Activated CD8-positive, alpha-beta T cell treated with anti-CD3 and anti-CD28 coated beads for 36 hours (primary cell): ENCODE data around the gene DMAP1. TPM values are rescaled to one million over a fixed set of nuclear protein-coding genes. Genes with fewer than 3 reads are reported as not detected.

Experiments used
- ATAC-seq: fragments of 200-7000 bp; cut with Tn5 transposase; one replicate; pipeline ENCODE4 v1.10.0; 2021; ENCODE audit warnings: mild to moderate bottlenecking, moderate library complexity
- CTCF ChIA-PET: fragments of 350-600 bp; sonication (Branson Sonifier 250); formaldehyde crosslinking; loops from one replicate; lab custom pipeline; 2021; ENCODE audit warnings: antibody characterized with exemption; lab: Charles Lee
- POLR2A ChIA-PET: fragments of 350-600 bp; sonication (Branson Sonifier 250); formaldehyde crosslinking; loops from one replicate; lab custom pipeline; 2021; ENCODE audit warnings: antibody characterized with exemption; lab: Charles Lee
- DNase-seq: peaks from one replicate; pipeline ENCODE4 v3.0.0-alpha.2; 2020
- H3K27ac Mint-ChIP-seq: one replicate; pipeline ENCODE4 v1.8.0; 2021; ENCODE audit warnings: mild to moderate bottlenecking, mixed read lengths
- H3K27me3 Mint-ChIP-seq: one replicate; pipeline ENCODE4 v1.8.0; 2021; ENCODE audit warnings: mixed read lengths
- H3K36me3 Mint-ChIP-seq: one replicate; pipeline ENCODE4 v1.8.0; 2021; ENCODE audit warnings: low read depth, mixed read lengths
- H3K4me1 Mint-ChIP-seq: one replicate; pipeline ENCODE4 v1.8.0; 2021; ENCODE audit warnings: low read depth, mixed read lengths
- H3K4me3 Mint-ChIP-seq: one replicate; pipeline ENCODE4 v1.8.0; 2021; ENCODE audit warnings: mild to moderate bottlenecking, moderate library complexity, mixed read lengths
- H3K9me3 Mint-ChIP-seq: one replicate; pipeline ENCODE4 v1.8.0; 2021; ENCODE audit warnings: mixed read lengths
- intact Hi-C: fragments of 100-400 bp; cut with micrococcal nuclease; formaldehyde crosslinking; loops from one replicate; pipeline ENCODE4 v1.10.0; 2022
- total RNA-seq, 2 experiments: library from RNA; stranded (reverse); gene quantifications; one replicate each; pipeline ENCODE4 v1.2.3, GENCODE V29; 2021
- TF ChIP-seq, protein P1 (sequence below): fragments of 200-600 bp; IDR thresholded peaks from one replicate; pipeline ENCODE4 v1.8.0; 2022; ENCODE audit warnings: antibody characterized with exemption, mild to moderate bottlenecking

The DMAP1 gene, protein sequence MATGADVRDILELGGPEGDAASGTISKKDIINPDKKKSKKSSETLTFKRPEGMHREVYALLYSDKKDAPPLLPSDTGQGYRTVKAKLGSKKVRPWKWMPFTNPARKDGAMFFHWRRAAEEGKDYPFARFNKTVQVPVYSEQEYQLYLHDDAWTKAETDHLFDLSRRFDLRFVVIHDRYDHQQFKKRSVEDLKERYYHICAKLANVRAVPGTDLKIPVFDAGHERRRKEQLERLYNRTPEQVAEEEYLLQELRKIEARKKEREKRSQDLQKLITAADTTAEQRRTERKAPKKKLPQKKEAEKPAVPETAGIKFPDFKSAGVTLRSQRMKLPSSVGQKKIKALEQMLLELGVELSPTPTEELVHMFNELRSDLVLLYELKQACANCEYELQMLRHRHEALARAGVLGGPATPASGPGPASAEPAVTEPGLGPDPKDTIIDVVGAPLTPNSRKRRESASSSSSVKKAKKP
- total RNA-seq: 10 to 100 TPM; 26.5 to 29.6 TPM

GRCh38 chr1:44213222-44214112, at the start of gene DMAP1:
DMAP1 (plus strand) TSS chr1:44213471; CDS start chr1:44213754, 283 bp downstream.
- TF ChIP-seq, protein P1, sequence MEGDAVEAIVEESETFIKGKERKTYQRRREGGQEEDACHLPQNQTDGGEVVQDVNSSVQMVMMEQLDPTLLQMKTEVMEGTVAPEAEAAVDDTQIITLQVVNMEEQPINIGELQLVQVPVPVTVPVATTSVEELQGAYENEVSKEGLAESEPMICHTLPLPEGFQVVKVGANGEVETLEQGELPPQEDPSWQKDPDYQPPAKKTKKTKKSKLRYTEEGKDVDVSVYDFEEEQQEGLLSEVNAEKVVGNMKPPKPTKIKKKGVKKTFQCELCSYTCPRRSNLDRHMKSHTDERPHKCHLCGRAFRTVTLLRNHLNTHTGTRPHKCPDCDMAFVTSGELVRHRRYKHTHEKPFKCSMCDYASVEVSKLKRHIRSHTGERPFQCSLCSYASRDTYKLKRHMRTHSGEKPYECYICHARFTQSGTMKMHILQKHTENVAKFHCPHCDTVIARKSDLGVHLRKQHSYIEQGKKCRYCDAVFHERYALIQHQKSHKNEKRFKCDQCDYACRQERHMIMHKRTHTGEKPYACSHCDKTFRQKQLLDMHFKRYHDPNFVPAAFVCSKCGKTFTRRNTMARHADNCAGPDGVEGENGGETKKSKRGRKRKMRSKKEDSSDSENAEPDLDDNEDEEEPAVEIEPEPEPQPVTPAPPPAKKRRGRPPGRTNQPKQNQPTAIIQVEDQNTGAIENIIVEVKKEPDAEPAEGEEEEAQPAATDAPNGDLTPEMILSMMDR: no peak
- Mint-ChIP-seq H3K27ac (peak within 1 kb of the TSS; percentile 92), H3K27me3 (no peaks in the 10 kb centered on the region), H3K4me1 (peaks cover 28% of the 10 kb centered on the region), H3K36me3 (peaks cover 2% of the 10 kb centered on the region), H3K4me3 (peak within 1 kb of the TSS; percentile 93), H3K9me3 (no peaks in the 10 kb centered on the region)
- peak; percentile 88 for DNase-seq
- ChIA-PET CTCF (interaction anchor here (0.6 to 2.3 kb wide), 7 partner anchors 25 to 440 kb away, joined by 3 to 9 read pairs (median 3); no protein-coding TSS in a partner anchor), POLR2A (interaction anchor here (0.6 to 2.0 kb wide), 5 partner anchors 11 to 418 kb away, joined by 3 to 8 read pairs (median 3); no protein-coding TSS in a partner anchor)
- ATAC-seq: peak; percentile 90
- intact Hi-C loops: loop anchor here (10.0 kb wide), 1 partner anchor 381 kb away; no protein-coding TSS in a partner anchor

DNA sequence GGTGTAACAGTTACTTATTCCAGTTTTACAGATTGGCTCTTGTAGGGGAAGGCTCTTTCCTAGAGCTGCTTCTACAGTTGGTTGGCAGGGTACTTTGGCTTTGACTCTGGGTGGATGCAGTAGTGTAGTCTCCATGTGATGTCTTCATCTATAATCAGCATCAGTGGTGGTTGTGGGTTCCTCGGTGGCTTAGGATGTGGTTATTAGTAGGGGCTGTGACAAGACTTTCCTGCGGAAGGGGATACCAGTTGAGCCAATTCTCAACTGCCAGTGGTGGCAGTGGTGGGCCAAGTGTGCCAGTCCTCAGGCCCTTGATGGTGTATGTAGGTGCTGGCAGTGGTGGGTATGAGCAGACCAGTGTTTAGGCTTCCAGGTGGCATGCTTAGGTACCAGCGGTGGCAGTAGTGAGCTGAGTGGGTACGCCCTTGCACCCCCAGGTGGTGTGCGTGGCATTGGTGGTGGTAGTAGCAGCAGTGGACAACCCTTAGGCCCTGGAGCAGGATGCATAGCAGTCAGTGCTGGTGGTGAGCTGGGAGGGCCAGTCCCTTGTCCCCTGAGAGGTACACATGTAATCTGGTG, 44.7 kb upstream of the DMAP1 start:
- peaks cover 2% of the 10 kb centered on the region for H3K27me3 Mint-ChIP-seq
- no peaks in the 10 kb centered on the region for H3K36me3 Mint-ChIP-seq
- ATAC-seq (no peak), DNase-seq (peak; percentile 13)
- H3K4me3 Mint-ChIP-seq: no peak overlapping the region
- ChIA-PET POLR2A (no interaction called here), CTCF (interaction anchor here (1.6 kb wide), 1 partner anchor 9 kb away, joined by 3 read pairs; no protein-coding TSS in a partner anchor)
- peaks cover 1% of the 10 kb centered on the region for H3K9me3 Mint-ChIP-seq
- H3K4me1 Mint-ChIP-seq: no peaks in the 10 kb centered on the region
- TF ChIP-seq, protein P1: no peak
- no peak overlapping the region for H3K27ac Mint-ChIP-seq
- intact Hi-C loops: no loop called here

- TF ChIP-seq, protein P1: no peak
- CTCF ChIA-PET: no interaction called here
- H3K9me3 Mint-ChIP-seq: peaks cover 6% of the 10 kb centered on the region
- no peak overlapping the region for H3K4me3 Mint-ChIP-seq
- POLR2A ChIA-PET: interaction anchor here (0.6 kb wide), 1 partner anchor 24 kb away, joined by 4 read pairs; no protein-coding TSS in a partner anchor
- intact Hi-C loops: no loop called here
- H3K4me1 Mint-ChIP-seq: no peaks in the 10 kb centered on the region
- peaks cover 6% of the 10 kb centered on the region for H3K27me3 Mint-ChIP-seq
- no peak for ATAC-seq
- H3K27ac Mint-ChIP-seq: no peak overlapping the region
- DNase-seq: no peak
- H3K36me3 Mint-ChIP-seq: no peaks in the 10 kb centered on the region
Measured at GRCh38 chr1:44170281-44170823, 42.9 kb upstream of the DMAP1 start.

- Mint-ChIP-seq H3K27ac (no peak overlapping the region), H3K27me3 (peaks cover 5% of the 10 kb centered on the region), H3K4me1 (no peaks in the 10 kb centered on the region), H3K4me3 (no peak overlapping the region), H3K36me3 (no peaks in the 10 kb centered on the region), H3K9me3 (peaks cover 4% of the 10 kb centered on the region)
- ChIA-PET CTCF (interaction anchor here (1.1 kb wide), 1 partner anchor 11 kb away, joined by 3 read pairs; no protein-coding TSS in a partner anchor), POLR2A (no interaction called here)
- ATAC-seq (no peak), DNase-seq (no peak)
- TF ChIP-seq, protein P1: no peak
- intact Hi-C loops: no loop called here
Measured at GRCh38 chr1:44174630-44175029, 38.6 kb upstream of the DMAP1 start.
